ENCODE measurements around the gene CTSH. TPM values are rescaled to one million over a fixed set of nuclear protein-coding genes. Genes with fewer than 3 reads are reported as not detected.

CTSH gene, protein sequence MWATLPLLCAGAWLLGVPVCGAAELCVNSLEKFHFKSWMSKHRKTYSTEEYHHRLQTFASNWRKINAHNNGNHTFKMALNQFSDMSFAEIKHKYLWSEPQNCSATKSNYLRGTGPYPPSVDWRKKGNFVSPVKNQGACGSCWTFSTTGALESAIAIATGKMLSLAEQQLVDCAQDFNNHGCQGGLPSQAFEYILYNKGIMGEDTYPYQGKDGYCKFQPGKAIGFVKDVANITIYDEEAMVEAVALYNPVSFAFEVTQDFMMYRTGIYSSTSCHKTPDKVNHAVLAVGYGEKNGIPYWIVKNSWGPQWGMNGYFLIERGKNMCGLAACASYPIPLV
- 0.49 and 12.6 TPM in 2 replicates for total RNA-seq

GRCh38 chr15:78944669-78945407 is at the start of gene CTSH:
CTSH (minus strand) TSS chr15:78945046; CDS start chr15:78944981, 65 bp downstream.

DNA sequence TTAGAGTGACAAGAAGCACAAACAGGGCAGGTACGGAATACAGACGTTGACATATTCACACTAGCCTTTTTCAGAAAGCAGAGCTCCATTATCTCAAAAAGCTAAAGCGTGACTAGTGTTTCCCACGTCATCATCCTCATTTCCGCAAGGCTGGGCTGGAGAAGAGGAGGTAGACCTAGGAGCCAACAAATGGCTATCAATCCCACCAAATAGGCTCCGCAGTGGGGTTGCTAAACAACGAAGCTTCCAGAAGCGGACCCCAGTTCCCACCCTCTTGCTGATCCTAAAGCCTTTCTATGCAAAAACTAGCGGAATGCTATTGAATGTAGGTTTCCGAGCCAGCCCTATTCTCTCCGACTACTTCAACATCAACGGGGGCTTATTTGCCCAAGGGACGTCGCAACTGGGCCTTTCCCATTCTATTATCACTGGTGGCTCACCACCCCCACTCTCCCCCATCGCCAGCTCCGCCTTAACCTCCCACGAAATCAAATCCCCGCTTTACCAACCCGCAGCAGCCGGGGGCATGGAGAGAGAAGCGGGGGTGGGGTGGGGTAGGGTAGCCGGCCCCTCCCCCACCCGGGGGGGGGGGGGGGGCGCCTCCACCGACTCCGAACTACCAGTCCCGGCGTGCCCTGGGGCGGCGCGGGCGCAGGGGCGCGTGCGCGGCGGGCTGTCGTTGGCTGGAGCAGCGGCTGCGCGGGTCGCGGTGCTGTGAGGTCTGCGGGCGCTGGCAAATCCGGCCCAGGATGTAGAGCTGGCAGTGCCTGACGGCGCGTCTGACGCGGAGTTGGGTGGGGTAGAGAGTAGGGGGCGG is 72.5 kb downstream of the CTSH start, which contains the start of gene MORF4L1:
Gene MORF4L1, plus strand, starts transcription at position 736 of the 817 bp plus-strand sequence. CDS start 128 bp downstream, outside the sequence.

Other genes with a start within 250 kb of the CTSH start
- 16.8 and 19.9 TPM in 2 replicates for gene ADAMTS7, start 133.6 kb downstream of the CTSH start, total RNA-seq
- 252 and 312 TPM in 2 replicates for gene MORF4L1, start 72.2 kb downstream of the CTSH start, total RNA-seq
- gene RASGRF1, start 145.7 kb upstream of the CTSH start, total RNA-seq, result not detected in 2 replicates

All from cardiac atrium fibroblast (primary cell).